Esophagus muscularis mucosa (tissue), 4 donors: ENCODE data around the gene SP100. TPM values are rescaled to one million over a fixed set of nuclear protein-coding genes. Genes with fewer than 3 reads are reported as not detected.

Experiments
- DNase-seq: peaks from one replicate; pipeline ENCODE4 v3.0.0-alpha.2; 2017; ENCODE audit errors: extremely low spot score
- H3K27ac ChIP-seq, 4 donors: fragments of 200-600 bp; sonication (generic); replicated peaks in 1 of 4; 1 replicate in 3 of 4; 2 replicates in 1 of 4; pipeline ENCODE4 v1.5.1; 2016 to 2019; ENCODE audit warnings: mild to moderate bottlenecking in 1 of 4
- H3K27me3 ChIP-seq, 4 donors: fragments of 200-600 bp; sonication (generic); one replicate each; pipeline versions ENCODE4 v1.5.1 to v1.6.0; 2016 to 2019
- H3K36me3 ChIP-seq, 4 donors: fragments of 200-600 bp; sonication (generic); one replicate each; pipeline ENCODE4 v1.5.1; 2016 to 2019
- H3K4me1 ChIP-seq, 4 donors: fragments of 200-600 bp; sonication (generic); one replicate each; pipeline ENCODE4 v1.5.1; 2016 to 2019
- H3K4me3 ChIP-seq, 4 donors: fragments of 200-600 bp; sonication (generic); 1 replicate in 2 of 4; 2 replicates in 2 of 4; pipeline ENCODE4 v1.5.1; 2016 to 2019; ENCODE audit warnings: mild to moderate bottlenecking in 4 of 4, moderate library complexity in 1 of 4
- H3K9me3 ChIP-seq, 4 donors: fragments of 200-600 bp; sonication (generic); 1 replicate in 3 of 4; 2 replicates in 1 of 4; pipeline ENCODE4 v1.5.1; 2016 to 2019
- EP300 ChIP-seq: sonication (generic); formaldehyde crosslinking; IDR thresholded peaks from one replicate; pipeline ENCODE4 v1.6.1; 2017; ENCODE audit warnings: antibody characterized with exemption
- POLR2A ChIP-seq: fragments of 450-650 bp; IDR thresholded peaks from one replicate; pipeline ENCODE4 v1.6.1; 2017; ENCODE audit warnings: antibody characterized with exemption, moderate library complexity, mild to moderate bottlenecking, low read depth
- POLR2AphosphoS5 ChIP-seq, 2 donors: sonication (generic); formaldehyde crosslinking; IDR thresholded peaks; one replicate each; pipeline ENCODE4 v1.6.1; 2017; ENCODE audit warnings: antibody characterized with exemption in 2 of 2
- WGBS: methylation state at CpG from one replicate; pipeline ENCODE4 v1.1.5; 2018; 5-methylcytosine and 5-hydroxymethylcytosine counted together
- intact Hi-C: fragments of 100-400 bp; cut with DNase I; formaldehyde crosslinking; loops from one replicate; pipeline ENCODE4 v1.15.1; 2023
- total RNA-seq, 4 donors: library from RNA; depleted of rRNA; stranded (reverse); fragments of >200 nt; gene quantifications; one replicate each; pipeline versions ENCODE4 v1.1.0 to v1.2.1, GENCODE V29; 2016
- TF ChIP-seq, protein P1 (sequence below), 3 experiments: fragments of 200-600 bp in 2 of 3; fragments of 450-650 bp in 1 of 3; sonication (generic) in 2 of 3; IDR thresholded peaks; one replicate each; pipeline ENCODE4 v1.5.1; 2017 to 2019; ENCODE audit warnings: antibody characterized with exemption in 3 of 3, mild to moderate bottlenecking in 2 of 3, moderate library complexity in 1 of 3

SP100 gene
- total RNA-seq, 4 donors from 2014 or later = 83.8 to 95.5 (median 92.1) TPM

DNA sequence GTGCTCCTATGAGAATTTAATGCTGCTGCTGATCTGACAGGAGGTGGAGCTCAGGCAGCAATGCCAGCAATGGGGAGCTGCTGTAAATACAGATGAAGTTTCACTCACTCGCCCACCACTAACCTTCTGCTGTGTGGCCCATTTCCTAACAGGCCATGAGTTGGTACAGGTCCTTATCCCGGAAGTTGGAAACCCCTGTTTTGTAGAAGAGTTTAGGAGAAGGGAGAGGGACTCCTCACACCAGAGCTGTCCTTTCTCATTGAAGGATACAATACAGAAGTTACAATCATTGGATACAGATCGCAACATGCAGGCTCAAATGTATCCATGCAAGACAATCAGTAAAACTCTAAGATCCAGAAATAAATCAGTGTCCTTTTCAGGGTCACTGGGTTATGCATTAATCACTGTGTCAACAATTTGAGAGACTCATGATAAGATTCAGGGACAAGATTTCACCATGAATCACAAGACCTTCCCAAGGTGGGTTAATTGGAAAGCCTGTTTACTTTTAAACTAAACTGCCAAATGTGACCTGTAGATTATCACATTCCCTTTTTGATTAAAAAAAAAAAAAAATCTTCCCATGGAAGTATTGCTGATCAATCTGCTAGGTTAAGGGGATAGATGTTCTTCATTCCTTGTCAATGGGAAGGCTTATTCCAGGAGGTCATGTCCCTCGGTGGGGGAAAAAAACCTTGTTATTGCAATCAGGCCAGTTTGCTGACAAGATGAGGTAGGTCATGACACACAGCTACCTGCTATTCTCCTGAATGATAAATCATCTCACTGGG lies 97.2 kb downstream of the SP100 start:
- H3K36me3 ChIP-seq = peaks cover 0 to 53% (median 31%) of the 10 kb centered on the region in 4 donors
- intact Hi-C loops = no loop called here
- H3K4me1 ChIP-seq = no peaks in the 10 kb centered on the region
- TF ChIP-seq EP300 (no peak), POLR2AphosphoS5 (IDR thresholded peaks at IDR 0.05) (no peak), POLR2A (no peak)
- TF ChIP-seq, protein P1, sequence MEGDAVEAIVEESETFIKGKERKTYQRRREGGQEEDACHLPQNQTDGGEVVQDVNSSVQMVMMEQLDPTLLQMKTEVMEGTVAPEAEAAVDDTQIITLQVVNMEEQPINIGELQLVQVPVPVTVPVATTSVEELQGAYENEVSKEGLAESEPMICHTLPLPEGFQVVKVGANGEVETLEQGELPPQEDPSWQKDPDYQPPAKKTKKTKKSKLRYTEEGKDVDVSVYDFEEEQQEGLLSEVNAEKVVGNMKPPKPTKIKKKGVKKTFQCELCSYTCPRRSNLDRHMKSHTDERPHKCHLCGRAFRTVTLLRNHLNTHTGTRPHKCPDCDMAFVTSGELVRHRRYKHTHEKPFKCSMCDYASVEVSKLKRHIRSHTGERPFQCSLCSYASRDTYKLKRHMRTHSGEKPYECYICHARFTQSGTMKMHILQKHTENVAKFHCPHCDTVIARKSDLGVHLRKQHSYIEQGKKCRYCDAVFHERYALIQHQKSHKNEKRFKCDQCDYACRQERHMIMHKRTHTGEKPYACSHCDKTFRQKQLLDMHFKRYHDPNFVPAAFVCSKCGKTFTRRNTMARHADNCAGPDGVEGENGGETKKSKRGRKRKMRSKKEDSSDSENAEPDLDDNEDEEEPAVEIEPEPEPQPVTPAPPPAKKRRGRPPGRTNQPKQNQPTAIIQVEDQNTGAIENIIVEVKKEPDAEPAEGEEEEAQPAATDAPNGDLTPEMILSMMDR (IDR thresholded peaks at IDR 0.05) = no peak
- no peak overlapping the region for H3K27ac ChIP-seq
- no peaks in the 10 kb centered on the region for H3K27me3 ChIP-seq
- DNase-seq = no peak
- H3K4me3 ChIP-seq = no peak overlapping the region
- WGBS = 71% methylated on average over 4 of the region's 4 CpGs
- no peaks in the 10 kb centered on the region for H3K9me3 ChIP-seq

DNA sequence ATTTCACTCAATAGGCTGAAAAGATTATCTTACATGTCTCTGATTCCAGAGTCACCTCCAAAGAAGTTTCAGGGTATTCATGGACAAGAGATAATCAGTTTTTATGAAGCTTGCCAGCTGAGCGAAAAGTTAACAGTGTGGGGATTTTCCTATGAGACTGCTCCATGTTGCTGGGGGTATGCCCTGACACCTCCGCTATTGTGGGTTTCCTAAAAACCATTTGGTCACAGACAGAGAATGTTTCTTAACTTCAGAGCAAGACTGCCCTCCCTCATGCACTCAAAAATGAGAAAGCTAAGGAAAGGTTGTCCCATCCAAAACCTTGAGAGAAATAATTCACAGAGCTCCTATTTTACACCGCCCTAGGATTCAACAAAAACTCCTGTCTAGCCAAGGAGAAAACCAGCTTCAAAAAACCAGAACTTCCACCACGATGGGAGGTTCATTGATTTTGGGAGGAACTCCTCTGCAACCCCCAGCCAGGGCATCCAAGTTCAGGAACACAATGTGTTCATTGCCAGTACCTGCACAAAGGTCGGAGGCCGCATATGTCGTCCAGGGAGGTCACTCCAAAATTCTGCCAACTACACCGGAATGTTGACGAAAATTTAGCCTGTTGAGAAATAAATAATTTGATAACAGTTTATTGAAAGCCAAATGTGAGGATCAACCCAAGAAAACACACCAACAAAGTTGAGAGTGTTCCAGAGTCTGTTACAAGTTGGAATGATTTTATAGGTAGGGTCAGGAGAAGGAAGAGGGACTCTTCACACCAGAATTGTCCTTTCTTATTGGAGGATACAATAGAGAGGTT lies 104.3 kb downstream of the SP100 start:
- intact Hi-C loops = no loop called here
- no peaks in the 10 kb centered on the region for H3K4me1 ChIP-seq
- no peaks in the 10 kb centered on the region for H3K27me3 ChIP-seq
- H3K27ac ChIP-seq = no peak overlapping the region
- no peak overlapping the region for H3K4me3 ChIP-seq
- 84% methylated on average over 9 of the region's 9 CpGs for WGBS
- H3K36me3 ChIP-seq = peaks cover 0 to 16% (median under 1%) of the 10 kb centered on the region in 4 donors
- TF ChIP-seq EP300 (no peak), POLR2AphosphoS5 (IDR thresholded peaks at IDR 0.05) (no peak), POLR2A (no peak)
- TF ChIP-seq, protein P1 (IDR thresholded peaks at IDR 0.05) = no peak
- peaks cover 0 to 17% (median 13%) of the 10 kb centered on the region in 4 donors for H3K9me3 ChIP-seq
- no peak for DNase-seq

DNA sequence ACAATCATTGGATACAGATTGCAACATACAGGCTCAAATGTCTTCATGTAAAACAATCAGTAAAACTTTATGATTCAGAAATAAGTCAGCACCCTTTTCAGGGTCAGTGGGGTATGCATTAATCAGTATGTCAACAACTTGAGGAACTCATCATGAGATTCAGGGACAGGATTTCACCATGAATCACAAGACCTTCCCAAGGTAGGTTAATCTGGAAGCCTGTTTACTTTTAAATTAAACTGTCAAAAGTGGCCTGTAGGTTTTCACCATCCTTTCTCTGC lies 104.8 kb downstream of the SP100 start:
- peaks cover 0 to 17% (median 13%) of the 10 kb centered on the region in 4 donors for H3K9me3 ChIP-seq
- no peaks in the 10 kb centered on the region for H3K4me1 ChIP-seq
- DNase-seq = no peak
- TF ChIP-seq, protein P1 (IDR thresholded peaks at IDR 0.05) = no peak
- no peak for TF ChIP-seq EP300
- no peak for TF ChIP-seq POLR2AphosphoS5 (IDR thresholded peaks at IDR 0.05)
- no peak for TF ChIP-seq POLR2A
- intact Hi-C loops = no loop called here
- H3K36me3 ChIP-seq = peaks cover 0 to 16% (median 3%) of the 10 kb centered on the region in 4 donors
- no peak overlapping the region for H3K27ac ChIP-seq
- no peak overlapping the region for H3K4me3 ChIP-seq
- H3K27me3 ChIP-seq = no peaks in the 10 kb centered on the region

DNA sequence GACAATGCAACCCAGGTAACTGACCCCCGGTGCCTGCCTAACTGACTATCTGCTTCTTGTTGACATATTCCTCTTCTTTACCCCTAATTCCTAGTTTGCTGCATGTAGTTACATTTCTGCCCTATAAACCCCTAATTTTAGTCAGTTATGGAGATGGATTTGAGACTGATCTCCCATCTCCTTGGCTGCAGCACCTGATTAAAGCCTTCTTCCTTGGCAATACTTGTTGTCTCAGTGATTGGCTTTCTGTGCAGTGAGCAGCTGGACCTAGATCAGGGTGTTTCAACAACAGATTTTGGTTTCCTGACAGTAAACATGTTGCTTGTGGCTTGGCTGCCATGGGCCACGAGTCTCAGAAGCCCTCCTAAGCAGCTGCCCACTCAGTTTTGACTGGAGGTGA lies 105.4 kb downstream of the SP100 start:
- no peak overlapping the region for H3K4me3 ChIP-seq
- no peaks in the 10 kb centered on the region for H3K27me3 ChIP-seq
- no peak overlapping the region for H3K27ac ChIP-seq
- no peak for DNase-seq
- H3K4me1 ChIP-seq = no peaks in the 10 kb centered on the region
- H3K9me3 ChIP-seq = peaks cover 0 to 17% (median 13%) of the 10 kb centered on the region in 4 donors
- no peak for TF ChIP-seq POLR2AphosphoS5 (IDR thresholded peaks at IDR 0.05)
- TF ChIP-seq, protein P1 (IDR thresholded peaks at IDR 0.05) = no peak
- no peak for TF ChIP-seq EP300
- no peak for TF ChIP-seq POLR2A
- H3K36me3 ChIP-seq = peaks cover 0 to 16% (median 4%) of the 10 kb centered on the region in 4 donors
- WGBS = 89% methylated on average over 2 of the region's 2 CpGs
- intact Hi-C loops = no loop called here
